ENCODE data around the gene GRIK5.

GRIK5 gene

GRCh38 chr19:42075364-42075615, 5.3 kb upstream of the GRIK5 start:
- DNase-seq: peak; percentile 15

- DNase-seq: no peak
These were observed 4.7 kb upstream of the GRIK5 start for GRCh38 chr19:42074513-42075363.

- no peak for DNase-seq
These were observed 1.2 kb upstream of the GRIK5 start for GRCh38 chr19:42071247-42071646.

- DNase-seq: no peak
These were observed 1.0 kb downstream of the GRIK5 start for GRCh38 chr19:42068756-42069571.

GRCh38 chr19:42068361-42068755, 1.6 kb downstream of the GRIK5 start:
- DNase-seq: no peak

- DNase-seq: no peak
These were observed 2.6 kb downstream of the GRIK5 start for GRCh38 chr19:42067315-42067888.

- DNase-seq: no peak
These were observed 3.8 kb downstream of the GRIK5 start for GRCh38 chr19:42066075-42066754.

- no peak for DNase-seq
These were observed 4.5 kb downstream of the GRIK5 start for GRCh38 chr19:42065511-42065910.

GRCh38 chr19:42065051-42065450, 5.0 kb downstream of the GRIK5 start:
- no peak for DNase-seq

- DNase-seq: no peak
These were observed 5.6 kb downstream of the GRIK5 start for GRCh38 chr19:42064432-42064831.

- no peak for DNase-seq
These were observed 7.6 kb downstream of the GRIK5 start for GRCh38 chr19:42062381-42062780.

- no peak for DNase-seq
These were observed 9.9 kb downstream of the GRIK5 start for GRCh38 chr19:42060117-42060516.

GRCh38 chr19:42059196-42059595, 10.8 kb downstream of the GRIK5 start:
- no peak for DNase-seq

- no peak for DNase-seq
These were observed 12.2 kb downstream of the GRIK5 start for GRCh38 chr19:42057846-42058245.

- DNase-seq: no peak
These were observed 15.8 kb downstream of the GRIK5 start for GRCh38 chr19:42054205-42054604.

- no peak for DNase-seq
These were observed 16.7 kb downstream of the GRIK5 start for GRCh38 chr19:42053037-42053935.

GRCh38 chr19:42052241-42052863, 17.7 kb downstream of the GRIK5 start:
- no peak for DNase-seq

- no peak for DNase-seq
These were observed 18.6 kb downstream of the GRIK5 start for GRCh38 chr19:42051166-42052115.

- no peak for DNase-seq
These were observed 21.0 kb downstream of the GRIK5 start for GRCh38 chr19:42048992-42049391.

- DNase-seq: no peak
These were observed 24.4 kb downstream of the GRIK5 start for GRCh38 chr19:42045575-42045974.
